GM19240 (cell line): ENCODE measurements around the gene HSPA12A.

Experiments
- DNase-seq: peaks from one replicate; pipeline ENCODE4 v3.0.0; 2011; ENCODE audit warnings: low spot score; ENCODE audit not compliant: insufficient read length

HSPA12A gene

DNA sequence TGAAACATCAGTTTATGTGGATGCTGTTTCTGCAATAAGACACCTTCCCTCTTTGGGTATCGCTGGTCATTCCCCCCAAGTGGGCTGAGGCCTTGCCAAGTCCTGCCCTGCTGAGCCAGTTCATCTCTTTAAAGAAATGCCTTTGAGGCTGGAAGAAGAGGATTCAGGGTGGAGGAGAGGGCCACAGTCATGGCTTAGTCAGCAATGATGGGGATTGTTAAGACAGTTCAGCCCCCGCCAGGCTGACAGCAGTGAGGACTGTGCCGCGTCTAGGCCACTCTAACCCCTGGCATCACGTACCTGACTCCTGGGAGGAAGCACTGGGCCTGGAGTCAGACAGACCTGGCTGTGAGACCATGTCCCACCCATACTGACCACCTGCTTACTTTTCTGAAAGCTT is 73.3 kb downstream of the HSPA12A start:
- DNase-seq, result no peak

DNA sequence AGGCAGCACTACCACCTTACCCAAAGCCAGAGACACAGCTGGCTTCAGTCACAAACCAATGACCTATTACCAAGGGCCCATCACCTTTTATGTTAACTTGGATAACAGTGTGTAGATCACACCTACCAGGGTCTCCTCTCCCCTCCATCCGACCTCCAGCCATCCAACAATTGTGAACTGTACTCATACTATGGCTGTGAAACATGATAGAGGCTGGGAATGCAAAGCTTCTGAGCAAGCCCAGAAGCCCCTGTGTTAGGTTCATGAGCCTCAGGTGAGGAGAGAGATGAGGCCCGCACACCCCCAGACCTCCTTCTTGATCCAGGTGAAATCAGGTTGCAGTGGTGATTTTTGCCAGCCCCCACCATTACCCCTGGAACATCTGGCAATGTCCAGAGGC is 73.9 kb downstream of the HSPA12A start:
- no peak for DNase-seq

DNA sequence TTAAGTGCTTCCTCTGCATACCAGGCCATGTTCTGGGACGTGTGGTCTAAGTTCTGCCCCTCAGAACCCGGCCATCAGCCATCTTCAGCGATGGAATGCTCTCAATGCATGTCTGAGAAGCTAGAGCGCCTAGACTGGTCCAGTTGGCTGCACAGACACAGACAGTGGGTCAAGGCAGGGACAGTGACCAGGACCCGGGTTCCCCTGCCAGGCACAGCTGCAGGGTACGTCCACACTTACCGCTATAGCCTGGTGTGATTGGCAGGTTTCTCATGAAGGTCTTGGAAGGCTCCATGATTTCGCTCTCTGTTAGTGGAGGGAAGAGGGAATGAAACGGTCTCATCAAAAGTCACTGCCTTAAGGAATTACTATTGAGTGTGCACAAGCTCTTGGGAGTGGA is 74.3 kb downstream of the HSPA12A start:
- DNase-seq, result no peak

DNA sequence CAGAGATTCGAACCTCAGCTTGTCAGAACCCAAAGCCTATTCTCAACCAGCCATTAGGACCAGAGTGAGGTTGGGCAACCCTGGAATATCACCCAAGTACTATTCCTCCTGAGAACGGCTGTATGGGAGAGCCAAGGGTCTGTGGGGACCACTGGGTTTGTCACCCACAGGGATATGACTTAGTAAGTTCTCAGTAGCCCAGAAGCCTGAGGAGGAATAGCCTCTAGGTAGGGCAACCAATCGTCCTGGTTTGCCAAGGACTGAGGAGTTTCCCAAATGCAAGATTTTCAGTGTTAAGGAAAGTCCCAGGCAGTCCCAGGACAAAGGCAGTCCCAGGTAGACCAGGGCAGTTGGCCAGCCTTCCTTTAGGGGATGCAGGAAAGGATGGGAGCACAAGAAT is 74.9 kb downstream of the HSPA12A start:
- no peak for DNase-seq

GRCh38 chr10:116665541-116666125 is 76.7 kb downstream of the HSPA12A start:
- no peak for DNase-seq

GRCh38 chr10:116664631-116665030 is 77.7 kb downstream of the HSPA12A start:
- DNase-seq, result no peak

DNA sequence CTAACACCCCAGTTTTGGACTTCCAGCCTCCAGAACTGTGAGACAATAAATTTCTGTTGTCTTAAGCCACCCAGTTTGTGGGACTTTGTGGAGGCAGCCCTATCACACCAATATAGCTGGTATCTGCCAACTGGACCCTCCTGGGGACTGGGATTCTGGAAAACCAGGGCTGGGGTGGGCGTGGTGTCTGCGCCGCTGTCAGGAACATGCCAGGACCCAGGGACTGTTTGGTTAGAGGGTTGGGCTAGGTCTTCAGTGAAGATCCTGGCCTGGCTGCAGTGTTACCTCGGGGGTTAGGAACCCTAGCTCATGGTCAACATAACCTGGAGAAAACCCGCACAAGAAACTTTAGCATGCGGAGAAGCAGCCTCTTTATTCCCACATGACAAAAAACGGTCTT is 79.0 kb downstream of the HSPA12A start:
- no peak for DNase-seq

DNA sequence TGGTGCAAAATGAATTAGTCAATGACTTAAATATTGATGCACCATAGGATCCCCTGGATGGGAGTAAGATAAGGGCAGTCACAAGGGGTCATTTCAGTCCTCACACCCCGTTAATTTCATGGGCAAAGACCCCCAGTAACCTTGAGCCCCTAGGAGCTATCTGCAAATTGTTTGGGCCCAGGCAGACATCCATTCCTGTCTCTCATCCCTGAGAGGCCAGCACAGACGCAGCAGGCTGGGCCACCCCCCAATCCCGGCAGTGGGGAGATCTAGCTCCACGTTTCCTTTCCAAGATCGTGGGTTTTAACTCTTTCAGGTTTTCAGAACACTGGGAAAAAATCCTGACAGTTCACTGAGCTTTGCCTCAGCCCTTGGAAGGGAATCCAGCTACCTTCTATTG is 81.5 kb downstream of the HSPA12A start:
- no peak for DNase-seq

GRCh38 chr10:116659049-116659670 is 83.2 kb downstream of the HSPA12A start:
- DNase-seq, result no peak

GRCh38 chr10:116657863-116658551 is 84.4 kb downstream of the HSPA12A start:
- DNase-seq, result no peak

- no peak for DNase-seq
These were observed 86.3 kb downstream of the HSPA12A start for GRCh38 chr10:116656044-116656443.

- DNase-seq, result no peak
These were observed 86.8 kb downstream of the HSPA12A start for GRCh38 chr10:116655568-116655967.

DNA sequence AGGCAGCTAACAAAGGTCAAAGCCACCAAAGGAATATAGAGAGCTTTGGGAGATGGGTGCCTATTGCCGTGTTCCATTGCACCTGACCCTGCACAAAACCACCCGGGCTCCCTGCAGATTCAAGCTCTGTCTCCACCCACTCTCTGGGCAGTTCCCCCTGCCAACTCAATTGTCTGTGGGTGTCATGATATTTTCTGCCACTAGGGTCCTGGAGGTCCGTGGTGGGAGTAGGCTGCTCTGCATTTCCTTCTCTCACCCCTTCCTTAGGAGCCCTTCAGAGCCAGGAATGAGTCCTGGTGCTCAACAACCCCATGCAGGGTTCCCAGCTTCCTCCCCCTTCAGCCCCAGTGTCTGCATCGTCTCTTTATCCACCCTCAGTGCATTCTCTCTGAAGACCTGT is 87.5 kb downstream of the HSPA12A start:
- no peak for DNase-seq

DNA sequence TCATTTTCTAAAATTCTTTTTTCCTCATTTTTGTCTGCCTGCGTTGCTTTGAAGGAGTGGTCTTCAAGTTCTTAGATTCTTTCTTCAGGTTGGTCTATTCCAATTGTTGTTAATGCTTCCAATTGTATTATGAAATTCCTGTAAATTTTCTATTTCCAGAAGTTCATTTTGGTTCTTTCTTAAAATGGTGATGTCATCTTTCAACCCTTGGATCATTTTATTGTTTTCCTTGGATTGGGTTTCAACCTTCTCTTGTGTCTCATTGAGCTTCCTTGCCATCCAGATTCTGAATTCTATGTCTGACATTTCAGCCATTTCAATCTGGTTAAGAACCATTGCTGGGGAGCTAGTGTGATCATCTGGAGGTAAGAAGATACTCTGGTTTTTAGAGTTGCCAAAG is 88.5 kb downstream of the HSPA12A start:
- no peak for DNase-seq

DNA sequence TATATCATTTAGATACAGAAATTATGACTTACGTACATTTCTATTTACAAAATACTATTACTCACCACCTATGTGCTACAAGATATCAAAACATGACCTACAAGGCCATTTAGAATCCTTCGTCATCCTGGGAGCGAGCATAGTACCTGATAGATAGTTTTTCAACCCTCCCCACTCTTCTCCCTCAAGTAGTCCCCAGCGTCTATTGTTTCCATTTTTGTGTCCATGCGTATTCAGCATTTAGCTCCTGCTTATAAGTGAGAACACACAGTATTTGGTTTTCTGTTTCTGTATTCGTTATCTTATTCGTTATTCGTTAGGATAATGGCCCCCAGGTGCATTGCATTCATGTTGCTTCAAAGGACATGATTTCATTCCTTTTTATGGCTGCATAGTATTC is 93.5 kb downstream of the HSPA12A start:
- no peak for DNase-seq

DNA sequence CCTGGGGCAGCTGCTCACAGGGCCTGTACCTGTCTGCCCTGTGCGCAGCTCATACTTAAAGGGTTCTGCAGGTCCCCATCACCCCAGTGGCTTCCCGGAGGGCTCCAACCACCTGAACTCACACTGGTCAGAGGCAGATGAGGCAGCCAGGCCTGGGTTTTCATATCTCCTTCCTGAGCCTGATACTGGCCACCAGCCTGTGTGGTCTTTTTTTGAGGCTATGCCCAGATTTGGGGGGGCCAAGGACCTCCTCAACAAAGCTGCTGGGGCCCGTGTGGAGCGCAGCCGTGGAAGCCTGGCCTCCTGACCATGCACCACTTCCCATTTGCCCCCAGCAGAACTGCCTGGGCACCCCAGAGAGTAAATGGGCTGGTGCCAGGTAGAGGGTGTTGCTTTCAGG is 95.9 kb downstream of the HSPA12A start:
- DNase-seq, result no peak

GRCh38 chr10:116637830-116638229 is 104.5 kb downstream of the HSPA12A start:
- DNase-seq, result no peak

DNA sequence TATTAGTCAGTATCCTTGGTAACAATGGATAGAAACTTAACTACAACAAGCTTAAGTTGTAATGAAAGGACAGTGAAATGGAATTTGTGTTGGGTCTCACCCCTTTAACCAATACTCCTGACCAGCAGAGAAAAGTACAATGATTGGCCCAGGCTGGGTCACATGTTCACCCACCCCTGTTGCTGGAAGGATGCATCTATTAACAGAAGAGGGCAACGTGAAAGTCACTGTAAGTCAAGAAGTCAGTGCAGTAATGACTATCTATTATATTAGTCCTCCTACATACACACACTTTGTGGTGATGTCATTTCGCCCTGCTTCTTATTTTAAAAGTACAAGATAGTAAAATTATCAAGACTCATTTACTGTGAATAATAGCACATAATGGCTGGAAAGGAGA is 105.4 kb downstream of the HSPA12A start:
- no peak for DNase-seq

DNA sequence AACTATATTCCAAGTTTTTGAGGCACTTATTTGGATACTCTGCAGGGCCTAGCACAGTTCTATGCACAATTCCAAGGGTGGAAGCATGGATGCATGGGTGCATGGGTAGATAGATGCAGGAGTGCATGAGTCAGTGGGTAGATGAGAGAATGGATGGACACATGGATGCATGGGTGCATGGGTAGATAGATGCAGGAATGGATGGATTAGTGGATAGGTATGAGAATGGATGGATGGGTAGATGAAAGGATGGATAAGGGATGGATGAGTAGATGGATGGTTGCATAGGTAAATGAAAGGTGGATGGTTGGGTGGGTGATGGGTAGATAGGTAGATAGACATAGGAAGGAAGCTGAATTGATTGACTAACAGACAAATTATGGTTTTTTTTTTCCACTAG is 106.0 kb downstream of the HSPA12A start:
- DNase-seq, result no peak

DNA sequence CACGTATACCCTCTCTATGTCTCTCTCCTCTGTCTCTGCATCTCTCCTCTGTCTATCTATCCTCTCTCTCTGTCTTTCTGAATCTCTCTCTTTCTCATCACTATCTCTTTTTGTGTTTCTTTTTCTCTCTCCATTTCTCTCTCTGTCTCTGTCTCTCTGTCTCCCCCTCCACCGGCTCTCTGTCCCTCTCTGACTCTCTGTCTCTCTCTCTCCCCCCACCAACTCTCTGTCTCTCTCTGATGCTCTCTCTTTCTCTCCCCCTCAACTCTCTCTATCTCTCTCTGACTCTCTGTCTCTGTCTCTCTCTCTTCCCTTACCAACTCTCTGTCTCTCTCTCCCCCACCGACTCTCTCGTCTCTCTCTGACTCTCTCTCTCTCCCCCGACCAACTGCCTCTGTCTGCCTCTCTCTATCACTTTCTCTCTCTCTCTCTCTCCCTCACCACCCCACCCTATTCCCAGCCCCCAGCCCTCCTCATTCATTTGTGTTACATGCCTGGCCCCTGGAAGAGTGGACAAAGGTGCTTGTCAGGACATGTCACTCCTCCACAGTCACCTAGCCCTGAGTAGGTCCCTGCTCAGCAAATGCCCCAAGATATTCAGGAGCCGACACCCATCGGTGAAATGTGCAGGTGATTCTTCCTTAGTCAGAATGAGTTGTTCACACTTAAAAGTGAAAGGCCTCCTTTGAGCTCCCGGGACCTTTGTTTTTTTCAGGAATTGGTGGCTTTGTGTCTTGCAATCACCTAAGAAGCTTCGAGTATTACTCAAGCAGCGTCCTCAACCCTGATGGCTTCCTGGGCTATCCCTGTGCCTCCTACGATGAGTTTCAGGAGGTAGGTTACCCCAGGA is 108.0 kb downstream of the HSPA12A start:
- DNase-seq, result no peak

- no peak for DNase-seq
These were observed 109.2 kb downstream of the HSPA12A start for GRCh38 chr10:116633216-116633600.

DNA sequence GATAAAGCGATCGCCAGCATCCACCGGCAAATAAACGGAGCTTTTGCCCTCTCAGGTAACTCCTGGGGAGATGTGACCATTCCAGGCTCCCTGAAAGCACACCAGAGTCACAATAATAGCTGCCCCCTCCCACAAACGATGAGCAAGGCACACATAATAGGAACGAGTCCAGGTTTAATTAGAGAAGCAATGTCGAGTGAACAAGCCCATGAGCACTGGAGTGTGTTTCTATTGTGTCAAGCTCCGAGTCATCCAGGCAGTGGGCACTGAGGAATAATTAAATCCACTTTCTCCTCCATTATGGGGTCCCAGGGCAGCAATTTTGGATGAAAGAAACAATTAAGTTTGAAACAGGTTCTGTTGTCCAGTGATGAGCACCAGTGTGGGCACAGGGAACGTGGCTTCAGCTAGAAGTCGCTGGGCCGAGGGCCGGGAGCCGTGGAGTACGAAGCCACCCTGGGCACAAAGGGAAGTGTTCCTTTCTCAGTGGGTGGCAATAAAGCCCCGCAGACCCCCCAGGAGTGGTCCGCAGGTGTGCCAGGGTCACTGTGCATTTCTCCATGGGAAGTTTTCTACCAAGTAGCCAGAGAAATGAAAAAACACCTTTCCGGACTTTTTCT is 109.7 kb downstream of the HSPA12A start:
- DNase-seq, result no peak
